Epithelial cell of umbilical artery (primary cell): ENCODE data around the gene EPM2A. TPM values are rescaled to one million over a fixed set of nuclear protein-coding genes. Genes with fewer than 3 reads are reported as not detected.

ENCODE experiments used
- total RNA-seq: library from RNA; depleted of rRNA; stranded (reverse); fragments of >200 nt; gene quantifications from 2 replicates; pipeline ENCODE4 v1.2.3, GENCODE V29; 2014

The EPM2A gene
- total RNA-seq, result 5.5 TPM in 2 replicates

DNA sequence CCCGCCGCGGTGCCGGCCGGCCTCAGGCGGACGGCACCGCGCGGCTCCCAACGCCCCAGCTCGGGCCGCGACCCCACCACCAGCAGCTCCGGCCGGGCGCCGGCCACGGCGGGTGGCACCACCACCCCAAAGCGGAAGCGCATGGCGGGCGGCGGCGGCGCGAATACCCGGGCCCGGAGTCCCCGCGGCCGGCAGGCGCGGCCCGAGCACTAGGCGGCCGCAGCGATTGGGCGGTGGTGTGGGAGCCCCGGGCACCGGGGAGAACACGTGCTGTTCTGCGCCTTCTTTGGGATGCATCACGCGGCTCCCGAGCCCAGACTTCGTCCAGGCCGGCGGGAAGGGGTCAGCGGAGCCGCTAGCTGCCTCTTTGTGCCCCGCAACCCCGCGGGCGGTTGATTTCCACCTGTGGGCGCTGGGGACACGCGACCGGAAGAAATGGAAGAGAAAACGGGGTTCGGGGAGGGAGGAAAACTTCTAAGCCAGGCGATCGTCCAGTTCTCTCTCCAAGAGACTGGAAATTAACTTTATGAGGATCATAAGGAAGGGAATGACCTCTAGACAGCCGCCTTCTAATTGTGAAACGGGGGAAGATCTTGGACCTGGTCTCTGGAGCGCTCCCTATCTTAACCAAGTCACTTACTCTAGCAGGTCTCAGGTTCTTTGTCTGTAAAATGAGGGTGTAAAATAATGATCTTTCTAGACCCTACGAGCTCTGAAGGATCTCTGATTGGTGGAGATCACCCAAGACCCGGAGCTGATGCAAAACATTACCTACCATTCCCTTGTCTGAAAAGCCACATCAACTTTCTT lies at the start of gene EPM2A:
Gene EPM2A (minus strand): TSS at position 165 of the 810 bp plus-strand sequence. CDS start 22 bp downstream, at position 143.

Other genes starting within 250 kb of the EPM2A start
- 12.7 and 20.2 TPM in 2 replicates for gene FBXO30, start 79.3 kb upstream of the EPM2A start, total RNA-seq
- gene SHPRH, start 228.8 kb upstream of the EPM2A start, total RNA-seq, result 13.3 and 18.7 TPM in 2 replicates